NCI-H2081 treated with DMSO at 0.1 percent for 48 hours (cell line): ENCODE measurements around the gene MGAT5.

ENCODE experiments used
- DNase-seq: peaks from one replicate; lab custom pipeline; 2025; lab: John Stamatoyannopoulos, UW

Gene MGAT5

DNA sequence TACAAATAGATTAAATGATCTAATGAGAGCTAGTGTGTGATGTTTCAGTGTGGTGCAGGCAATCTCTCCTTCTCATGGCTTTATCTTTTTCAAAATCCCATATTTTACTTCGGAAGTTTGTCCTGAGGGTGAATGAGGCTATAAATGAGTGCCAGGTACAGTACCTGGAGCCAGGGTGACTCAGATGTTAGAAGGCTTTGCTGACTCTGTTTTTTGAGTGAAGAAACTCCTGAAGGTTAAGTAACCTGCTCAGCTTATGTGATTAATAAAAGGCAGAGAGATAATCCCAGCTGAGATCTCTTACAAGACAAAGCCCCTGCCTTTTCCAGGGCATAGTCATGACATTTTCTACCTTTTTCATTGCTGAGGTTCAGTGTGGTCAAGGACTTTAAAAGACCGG, 52.6 kb downstream of the MGAT5 start:
- no peak for DNase-seq

DNA sequence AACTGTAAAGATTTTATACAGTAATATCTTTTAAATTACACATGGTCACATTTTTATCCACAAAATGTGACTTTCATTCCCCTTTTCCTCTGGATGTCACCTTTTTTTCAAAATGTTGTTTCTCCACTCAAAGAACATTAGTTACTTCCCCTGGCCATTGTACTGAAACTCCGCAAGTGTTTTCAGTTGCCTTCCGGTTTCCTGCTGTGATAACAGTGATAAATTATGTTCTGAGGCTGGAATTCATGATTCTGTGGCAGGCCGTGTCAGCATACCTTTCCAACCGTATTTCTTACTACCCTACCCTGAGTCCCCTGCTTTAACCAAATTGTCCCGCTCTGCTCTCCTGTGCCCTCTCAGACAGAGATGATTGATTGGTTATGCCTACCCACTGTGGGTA, 53.5 kb downstream of the MGAT5 start:
- no peak for DNase-seq

DNA sequence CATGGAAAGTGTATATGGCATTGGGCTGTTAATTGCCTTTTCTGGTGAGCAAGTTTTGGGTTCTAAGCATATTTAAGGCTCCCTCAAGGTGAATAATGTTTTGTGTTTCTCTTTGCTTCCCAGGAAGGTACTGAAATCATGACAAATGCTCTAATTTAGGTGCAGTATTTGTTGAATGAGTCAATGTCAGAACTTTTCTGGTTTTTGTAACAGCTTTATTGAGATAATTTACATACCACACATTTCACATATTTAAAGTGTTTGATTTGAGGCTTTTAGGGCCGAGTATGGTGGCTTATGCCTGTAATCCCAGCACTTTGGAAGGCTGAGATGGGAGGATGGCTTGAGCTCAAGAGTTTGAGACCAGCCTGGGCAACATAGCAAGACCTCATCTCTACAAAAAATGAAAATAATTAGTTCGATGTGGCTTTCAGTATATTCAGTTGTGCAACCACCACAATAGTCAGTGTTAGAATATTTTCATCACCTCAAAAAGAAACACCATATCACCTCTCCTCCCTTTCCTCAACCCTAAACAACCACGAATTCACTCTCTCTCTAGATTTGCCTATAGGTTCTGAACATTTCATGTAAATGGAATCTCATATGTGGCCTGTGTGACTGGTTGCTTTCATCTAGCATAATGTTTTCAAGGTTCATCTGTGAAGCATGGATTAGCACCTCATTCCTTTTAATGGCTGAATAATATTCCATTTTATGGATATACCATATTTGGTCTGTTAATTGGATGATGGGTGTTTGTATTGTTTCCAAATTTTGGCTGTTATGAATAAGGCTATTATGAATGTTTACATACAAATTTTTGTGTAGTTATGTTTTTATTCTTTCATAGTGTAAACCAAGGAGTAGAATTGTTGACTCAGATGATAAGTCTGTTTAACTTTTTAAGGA, 54.9 kb downstream of the MGAT5 start:
- DNase-seq, result no peak

DNA sequence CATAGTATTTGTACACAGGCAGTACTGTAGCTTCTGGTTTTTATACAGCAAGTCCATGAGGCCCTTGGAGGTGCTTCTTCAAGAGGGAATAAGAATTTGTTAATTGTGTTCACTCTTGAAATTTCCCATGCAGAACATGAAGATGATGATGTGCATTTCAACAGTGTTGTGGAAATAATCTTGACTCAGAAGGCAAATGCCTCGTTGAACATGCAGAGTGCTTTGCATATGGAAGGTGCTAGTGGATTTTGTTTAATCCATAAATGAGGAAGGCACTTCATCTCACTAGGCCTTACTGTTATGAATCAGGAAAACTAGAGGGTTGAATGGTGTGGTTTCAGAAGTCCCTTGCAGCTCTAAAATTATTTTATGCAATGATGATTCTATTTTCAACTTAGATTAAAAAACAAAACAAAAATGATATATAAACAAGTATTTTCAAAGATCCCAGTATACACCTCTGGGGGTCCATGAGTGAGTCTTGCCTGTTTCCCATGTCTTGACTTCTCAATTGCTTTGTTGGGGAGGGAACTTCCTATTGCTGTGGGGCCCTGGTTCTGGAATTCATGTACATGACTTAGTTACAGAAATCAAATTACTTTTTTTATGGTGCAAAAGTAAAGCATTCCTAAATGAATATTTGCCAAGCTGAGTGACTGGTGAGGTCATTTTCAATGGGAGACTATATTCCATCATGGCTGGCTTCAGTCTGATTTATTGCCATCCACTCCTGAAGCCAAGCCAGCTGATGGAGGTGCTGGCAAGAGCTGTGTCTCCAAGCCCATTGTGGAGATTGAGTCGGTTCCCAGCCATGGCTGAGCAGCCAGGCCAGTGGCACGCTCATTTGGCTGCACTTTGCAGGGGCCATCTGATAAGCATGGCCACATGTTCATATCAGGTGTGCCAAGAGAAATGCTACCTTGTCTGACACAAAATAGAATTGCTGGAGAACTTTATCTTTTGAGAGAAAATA, 56.5 kb downstream of the MGAT5 start:
- DNase-seq, result no peak

DNA sequence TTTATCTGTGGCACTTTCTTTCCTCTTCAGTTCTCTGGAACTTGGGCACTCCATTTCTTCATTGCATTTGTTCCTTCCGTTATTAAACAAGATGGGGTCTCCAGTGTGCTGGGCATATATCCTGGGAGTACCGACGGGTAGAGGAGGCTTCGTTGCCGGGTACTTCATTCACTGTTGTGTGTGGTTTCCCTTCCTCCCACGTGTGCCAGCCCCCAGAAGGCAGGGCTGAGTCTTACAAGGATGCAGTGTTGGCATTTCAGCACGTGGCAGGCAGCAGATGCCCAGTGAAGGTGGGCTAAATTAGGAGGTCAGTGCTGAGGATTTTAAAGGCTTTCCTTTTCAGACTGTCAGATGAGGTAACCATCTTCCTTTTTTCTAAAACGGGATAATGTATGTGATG, 58.6 kb downstream of the MGAT5 start:
- no peak for DNase-seq

DNA sequence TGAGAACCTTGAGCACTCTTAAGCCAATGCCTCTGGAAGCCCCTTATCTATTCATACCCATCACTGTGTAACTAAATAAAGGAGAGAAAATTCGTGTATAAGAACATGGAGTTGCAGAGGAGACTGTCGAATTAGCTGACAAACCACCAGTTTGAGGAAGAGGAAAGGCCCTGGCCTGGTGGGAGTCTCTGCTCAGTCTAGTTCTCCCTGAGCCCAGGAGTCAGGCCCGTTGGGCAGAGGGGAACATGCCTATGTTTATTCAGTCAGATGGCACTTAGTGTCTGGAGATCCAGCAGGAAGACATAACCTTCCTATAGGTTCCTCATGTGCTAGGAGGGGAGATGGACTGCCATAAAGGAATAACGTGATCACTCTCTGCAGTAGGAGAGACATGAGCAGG, 60.3 kb downstream of the MGAT5 start:
- no peak for DNase-seq

DNA sequence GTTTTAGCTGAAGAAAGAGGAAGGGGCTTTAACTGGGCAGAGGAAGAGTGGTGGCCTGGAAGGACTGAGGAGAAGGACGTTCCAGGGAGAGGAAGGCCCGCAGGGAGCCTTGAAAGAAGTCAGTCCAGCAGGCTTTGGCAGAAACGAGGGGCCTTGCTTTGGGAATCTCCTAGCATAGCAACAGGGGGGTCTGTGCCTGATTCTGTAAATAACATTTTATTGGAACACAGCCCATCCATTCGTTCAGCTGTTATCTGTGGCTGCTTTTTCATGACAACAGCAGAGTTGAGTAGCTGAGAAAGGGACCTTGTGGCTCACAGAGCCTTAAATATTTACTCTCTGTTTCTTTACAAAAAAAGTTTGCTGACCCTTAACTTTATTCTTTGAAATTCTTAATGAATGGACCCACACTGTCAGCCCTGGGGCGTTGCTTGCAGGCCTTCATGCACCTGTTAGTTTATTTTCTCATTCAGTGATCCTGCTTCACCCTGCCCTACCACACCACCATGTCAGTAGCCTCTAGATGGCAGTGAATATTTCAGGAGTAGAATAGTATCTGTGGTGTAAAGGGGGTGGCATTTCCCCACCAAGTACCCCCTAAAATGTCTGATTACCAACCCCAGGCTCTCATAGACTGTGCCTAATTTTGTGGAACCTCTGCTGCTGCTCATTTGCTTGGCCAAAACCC, 61.0 kb downstream of the MGAT5 start:
- DNase-seq, result no peak

DNA sequence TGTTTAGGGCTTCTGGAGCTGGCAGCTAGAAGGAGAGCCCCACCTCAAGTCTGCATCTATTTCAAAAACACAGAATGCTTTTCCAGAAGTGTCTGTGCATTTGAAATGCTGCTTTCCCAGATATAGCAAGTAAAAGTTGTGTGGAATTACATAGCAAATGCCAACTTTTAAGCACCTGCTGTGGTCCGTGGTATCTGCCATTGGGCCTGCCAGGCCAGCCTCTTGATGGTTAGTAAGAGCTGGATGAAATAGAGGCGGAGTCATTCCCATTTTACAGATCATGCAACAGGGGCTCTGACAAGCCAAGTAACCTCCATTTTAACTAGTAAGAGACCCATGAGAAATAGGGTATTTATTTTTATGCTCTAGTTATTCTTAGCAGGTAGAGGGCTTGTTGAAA, 61.6 kb downstream of the MGAT5 start:
- DNase-seq, result no peak

DNA sequence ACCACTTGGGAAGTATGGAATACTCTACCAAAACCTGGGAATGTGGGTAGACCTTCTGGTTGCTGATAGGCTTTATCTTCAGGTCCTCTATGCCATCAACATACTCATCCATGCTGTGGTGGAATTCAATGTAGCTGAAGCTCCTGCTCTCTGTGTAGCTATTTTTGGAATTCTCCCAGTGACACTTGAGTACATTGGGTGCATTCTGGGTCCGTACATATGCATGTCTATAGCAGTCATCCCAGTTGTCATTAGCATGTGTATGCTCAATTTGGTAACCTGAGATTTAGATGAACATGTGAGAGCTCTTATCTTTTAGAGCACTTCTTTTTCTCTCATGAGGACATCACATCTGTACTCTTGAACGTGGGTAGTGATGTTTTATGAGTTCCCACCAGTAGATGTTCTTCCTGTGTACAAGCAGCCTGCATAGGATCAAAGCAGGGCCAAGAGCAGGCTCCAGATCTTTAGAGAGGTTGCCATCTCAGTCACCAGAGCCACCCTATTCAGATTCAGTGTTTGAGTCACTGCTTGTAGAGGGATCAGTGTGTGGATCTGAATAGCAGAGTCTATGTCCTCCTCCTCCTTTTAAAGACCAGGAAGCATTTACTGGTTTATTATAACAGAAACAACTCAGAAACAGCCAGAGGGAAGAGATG, 65.9 kb downstream of the MGAT5 start:
- no peak for DNase-seq

DNA sequence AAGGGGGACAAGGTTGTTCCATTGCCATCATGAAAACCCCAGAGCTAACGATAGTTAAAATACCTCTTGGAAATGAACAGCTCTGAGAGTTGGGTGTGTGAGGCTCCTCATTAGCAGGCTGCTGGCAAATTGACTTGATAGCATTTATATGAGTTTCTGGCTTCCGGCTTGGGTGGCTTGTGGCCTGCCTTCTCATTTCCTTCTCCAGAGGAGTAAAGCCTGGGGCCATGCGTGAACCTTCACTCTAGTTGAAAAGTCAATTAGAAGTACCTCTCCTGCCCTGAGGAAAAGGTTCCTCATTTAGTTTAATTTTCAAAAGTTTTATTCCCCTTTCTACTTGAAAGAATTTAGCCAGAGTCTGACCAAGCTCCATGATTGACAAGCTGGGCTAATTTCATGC, 67.1 kb downstream of the MGAT5 start:
- DNase-seq, result no peak

DNA sequence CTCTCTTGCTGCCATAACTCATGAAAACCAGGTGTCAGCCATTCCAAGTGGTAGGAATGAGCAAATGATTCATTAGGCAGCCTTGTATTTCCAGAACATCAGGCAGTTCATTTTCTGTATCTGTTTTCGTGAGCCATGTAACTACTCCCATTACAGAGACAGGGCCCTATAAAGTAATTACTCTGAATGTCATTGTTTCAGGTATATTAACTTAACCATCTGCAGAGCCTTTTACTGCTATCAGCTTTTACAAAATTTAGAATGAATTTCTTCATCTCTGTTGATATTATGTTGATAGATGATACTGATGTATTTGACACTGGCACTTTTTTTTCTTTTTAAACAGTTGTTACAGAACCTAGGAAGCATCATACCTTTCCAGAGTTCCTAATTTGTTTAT, 69.9 kb downstream of the MGAT5 start:
- DNase-seq, result no peak

DNA sequence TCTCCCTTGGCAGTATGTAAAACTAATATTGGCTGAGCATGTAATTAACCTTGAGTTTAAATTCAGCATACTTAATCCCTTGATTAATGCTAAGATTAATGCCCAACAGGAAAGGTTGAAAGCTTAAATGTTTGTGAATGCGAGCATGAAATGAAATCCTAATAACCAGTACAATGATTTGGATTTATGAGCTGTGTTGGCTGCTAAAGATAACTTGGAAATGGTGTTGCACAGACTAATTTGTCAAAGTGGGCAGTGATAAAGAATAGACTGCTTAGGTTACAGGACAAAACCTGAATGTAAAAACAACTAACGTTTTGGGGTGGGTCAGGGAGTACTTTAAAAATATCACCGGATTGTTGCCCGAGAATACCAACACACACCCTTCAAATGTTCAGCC, 70.6 kb downstream of the MGAT5 start:
- no peak for DNase-seq

DNA sequence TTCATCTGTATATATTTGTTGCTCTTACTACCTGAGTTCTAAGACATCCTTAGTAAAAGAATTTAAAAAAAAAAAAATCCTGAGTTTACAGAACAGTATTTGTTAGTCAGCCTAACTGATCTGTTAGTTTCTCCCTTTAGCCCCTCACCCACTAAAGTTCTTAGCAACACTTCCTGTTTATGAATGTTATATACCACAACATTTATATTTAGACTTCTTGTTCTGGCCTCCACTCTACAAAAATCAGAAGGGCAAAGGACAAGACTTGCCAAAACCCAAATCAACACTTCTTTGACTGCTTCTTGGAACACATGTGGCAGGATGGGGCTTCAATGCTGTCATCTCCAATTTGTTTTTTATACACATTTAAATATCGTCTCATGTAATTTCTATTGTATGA, 71.1 kb downstream of the MGAT5 start:
- DNase-seq, result no peak

DNA sequence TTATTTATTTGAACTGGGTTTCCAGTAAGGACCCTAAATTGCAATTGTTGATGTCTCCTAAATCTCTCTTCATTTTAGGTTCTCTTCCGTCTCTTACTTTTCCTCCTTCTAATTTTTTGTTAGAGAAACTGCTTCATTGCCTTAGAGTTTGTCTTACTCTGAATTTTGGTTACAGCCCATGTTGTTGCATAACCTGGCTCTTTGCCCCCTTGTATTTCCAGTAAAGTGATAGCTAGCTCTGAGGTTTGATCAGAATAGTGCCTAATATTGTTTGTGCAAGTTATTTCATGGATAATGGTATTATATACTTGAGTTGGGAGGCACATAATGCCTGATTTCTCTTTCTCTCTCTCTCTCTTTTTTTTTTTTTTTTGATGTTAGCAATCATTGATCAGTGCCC, 71.8 kb downstream of the MGAT5 start:
- DNase-seq, result no peak

DNA sequence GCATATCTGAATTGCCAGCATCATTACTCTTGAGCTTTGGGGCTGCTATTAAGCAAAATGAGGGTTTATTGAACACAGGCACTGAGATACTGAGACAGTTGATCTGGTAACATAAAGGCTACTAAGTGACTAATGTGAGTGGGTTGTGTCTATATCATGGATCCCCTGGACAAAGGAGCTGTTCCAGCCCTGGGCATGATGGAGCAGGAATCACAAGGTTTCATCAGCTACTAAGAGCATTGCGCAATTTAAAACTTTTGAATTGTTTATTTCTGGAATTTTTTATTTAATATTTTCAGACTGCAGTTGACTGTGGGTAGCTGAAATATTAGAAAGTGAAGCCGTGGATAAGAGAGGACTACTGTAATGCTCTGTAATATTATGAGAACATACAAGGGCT, 73.5 kb downstream of the MGAT5 start:
- no peak for DNase-seq

DNA sequence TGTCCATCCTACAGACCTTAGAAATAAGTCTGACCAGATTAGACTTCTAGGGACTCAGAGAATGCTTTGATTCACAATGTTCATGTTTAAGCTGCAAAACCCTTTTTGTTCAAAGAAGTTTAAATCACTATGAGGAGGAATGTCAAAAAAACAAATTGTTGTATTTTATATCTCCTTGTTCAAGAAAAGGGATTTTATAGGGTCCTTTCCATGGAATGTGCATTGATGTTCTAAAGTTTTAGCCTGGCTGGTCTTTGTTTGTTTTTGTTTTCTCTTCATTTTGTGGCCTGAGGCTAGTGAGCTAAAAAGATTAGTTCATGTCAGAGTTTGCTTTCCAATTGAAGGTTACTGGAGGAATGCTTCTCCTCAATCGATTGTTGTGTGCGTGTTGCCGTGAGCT, 77.2 kb downstream of the MGAT5 start:
- DNase-seq, result no peak

DNA sequence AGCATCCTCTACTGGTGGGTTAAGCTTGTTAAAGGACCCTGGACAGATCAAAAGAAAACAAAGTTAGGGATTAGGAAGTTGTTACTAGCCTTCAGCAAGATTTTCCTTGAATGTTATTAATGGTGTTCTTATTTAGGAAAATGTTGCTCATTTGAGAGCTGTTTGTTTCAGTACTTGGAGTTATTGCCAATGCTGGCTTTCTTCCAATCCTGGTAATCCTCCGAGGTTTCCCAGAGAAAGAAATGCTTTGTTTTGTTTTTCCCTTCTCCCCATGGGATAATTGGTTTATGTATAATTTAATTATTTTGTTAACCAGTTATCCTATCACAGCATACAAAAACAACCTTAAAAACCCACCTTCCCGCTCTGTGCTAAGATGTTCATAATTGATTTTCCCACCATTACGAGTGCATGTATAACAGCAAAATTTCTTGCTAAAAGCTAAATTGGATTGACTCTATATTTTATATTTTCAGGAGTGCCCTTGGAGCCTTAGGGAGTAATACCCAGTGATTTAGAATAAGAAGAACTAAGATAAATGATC, 79.8 kb downstream of the MGAT5 start:
- no peak for DNase-seq

DNA sequence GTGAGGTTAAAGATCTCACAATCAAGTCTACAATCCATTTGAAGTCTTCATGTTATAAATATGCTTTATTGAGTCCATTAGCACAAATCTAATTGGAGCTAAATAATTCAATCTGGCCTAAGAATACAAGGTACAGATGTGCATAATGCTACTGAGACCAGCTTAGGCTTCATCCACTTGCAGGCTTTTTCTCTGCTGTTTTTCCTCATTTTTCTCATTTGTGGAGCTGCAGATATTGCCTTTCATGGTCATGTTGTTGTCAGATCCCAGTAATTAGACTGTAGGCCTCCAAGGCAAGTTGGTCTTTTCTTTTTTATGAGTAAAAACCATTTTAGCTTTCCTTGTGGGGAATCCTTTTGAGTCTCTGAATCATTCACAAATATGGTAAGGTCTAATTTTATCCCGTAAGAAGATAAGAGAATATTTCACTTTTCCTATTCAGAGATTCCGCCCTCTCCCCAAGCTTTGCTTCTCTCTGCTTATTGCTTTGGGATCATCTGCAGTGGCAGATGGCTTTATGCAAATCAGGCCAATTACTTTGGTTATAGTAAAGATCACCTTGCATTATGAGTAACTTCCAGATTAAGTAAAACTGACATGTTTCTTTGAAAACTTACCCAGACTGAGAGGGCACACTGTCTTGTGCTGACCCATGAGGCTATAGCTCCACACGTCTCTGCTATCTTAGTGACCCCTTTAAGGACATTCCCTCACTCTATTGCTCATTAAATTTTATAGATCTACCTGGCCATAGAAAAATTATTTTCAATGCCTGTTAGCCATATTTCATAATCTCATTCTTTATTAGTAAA, 80.9 kb downstream of the MGAT5 start:
- DNase-seq, result no peak

DNA sequence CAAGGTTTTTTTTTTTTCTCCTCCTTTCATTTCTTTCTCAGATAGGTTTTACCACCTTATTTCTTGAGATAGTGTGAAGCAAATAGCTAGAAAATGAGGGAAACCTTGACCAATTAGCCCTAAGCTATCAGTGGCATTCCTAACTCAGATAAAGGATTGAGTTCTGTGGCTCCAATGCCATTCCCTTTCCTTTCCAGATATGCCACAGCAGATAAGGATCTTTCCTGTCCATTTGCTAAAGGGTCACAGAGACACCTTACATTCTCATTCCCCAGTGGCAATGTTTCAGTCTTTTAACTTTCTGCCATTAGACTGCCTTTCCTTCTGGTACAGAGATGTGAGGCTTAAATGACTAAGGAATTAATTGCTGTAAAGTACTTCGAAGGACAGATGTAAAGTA, 81.7 kb downstream of the MGAT5 start:
- no peak for DNase-seq

DNA sequence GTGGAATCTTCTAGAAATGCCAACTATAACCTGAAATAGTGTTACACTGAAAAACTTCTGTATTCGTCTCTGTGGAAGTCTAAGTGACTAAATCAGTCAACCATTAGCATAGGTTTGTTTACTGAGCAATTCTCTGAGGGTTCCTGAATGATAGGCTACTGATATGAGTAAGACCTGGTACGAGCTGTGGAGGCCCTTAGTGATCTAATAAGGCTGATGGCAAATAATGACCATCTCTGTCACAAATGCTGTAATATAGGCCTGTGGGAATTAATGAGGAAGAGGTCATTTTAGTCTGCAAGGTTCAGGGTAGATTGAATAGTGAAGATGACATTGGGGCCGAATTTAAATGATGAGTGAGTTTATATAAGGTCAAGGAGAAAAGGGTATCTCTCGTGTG, 82.5 kb downstream of the MGAT5 start:
- DNase-seq, result no peak

DNA sequence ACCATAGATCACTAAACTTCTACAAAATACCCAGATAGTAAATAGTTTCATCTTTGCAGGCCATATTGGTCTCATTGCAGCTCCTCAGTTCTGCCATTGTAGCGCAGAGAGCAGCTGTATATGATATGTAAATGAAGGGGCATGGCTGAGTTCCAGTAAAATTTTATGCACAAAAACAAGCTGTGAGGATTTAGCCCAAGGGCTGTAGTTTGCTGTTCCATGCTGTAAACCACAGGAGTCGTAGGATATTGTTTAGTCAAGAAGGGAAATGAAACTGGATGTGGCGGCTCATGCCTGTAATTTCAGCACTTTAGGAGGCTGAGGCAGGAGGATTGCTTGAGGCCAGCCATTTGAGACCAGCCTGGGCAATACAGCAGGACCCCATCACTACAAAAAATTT, 83.0 kb downstream of the MGAT5 start:
- no peak for DNase-seq
